ENCODE results near the gene PMPCA.
"Not testable (repeated sequence)": the region's sequence is repeated elsewhere in the genome, so short reads cannot be mapped to it uniquely, and the experiment has no call there.

DNA sequence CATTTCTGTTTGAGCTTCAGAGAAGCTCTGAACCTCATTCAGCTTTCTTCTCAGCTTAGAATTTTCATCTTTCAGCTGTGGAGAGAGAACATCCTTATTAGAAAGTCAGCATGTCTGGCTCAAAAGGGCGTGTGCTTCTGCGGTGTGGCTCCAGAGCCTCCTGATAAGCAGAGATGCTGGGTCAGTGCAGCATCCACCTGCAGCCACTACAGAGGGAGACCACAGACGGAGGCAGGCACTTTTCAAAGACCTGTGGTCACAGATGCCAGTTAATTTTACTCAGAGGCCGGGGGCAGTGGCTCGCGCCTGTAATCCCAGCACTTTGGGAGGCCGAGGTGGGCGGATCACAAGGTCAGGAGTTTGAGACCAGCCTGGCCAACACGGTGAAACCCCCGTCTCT, 4.6 kb upstream of the PMPCA start:
- TF ChIP-seq, protein P1, sequence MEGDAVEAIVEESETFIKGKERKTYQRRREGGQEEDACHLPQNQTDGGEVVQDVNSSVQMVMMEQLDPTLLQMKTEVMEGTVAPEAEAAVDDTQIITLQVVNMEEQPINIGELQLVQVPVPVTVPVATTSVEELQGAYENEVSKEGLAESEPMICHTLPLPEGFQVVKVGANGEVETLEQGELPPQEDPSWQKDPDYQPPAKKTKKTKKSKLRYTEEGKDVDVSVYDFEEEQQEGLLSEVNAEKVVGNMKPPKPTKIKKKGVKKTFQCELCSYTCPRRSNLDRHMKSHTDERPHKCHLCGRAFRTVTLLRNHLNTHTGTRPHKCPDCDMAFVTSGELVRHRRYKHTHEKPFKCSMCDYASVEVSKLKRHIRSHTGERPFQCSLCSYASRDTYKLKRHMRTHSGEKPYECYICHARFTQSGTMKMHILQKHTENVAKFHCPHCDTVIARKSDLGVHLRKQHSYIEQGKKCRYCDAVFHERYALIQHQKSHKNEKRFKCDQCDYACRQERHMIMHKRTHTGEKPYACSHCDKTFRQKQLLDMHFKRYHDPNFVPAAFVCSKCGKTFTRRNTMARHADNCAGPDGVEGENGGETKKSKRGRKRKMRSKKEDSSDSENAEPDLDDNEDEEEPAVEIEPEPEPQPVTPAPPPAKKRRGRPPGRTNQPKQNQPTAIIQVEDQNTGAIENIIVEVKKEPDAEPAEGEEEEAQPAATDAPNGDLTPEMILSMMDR (IDR thresholded peaks at IDR 0.05; ENCODE audit: extremely low read depth in 1 of 2, insufficient read depth in 1 of 2, low read depth in 1 of 2, low read length in 2 of 2): not testable (repeated sequence)
- not testable (repeated sequence) for TF ChIP-seq MYC, POLR2A (IDR thresholded peaks at IDR 0.05; ENCODE audit: low read depth, low read length)

Measured in endothelial cell of umbilical vein (primary cell).